ENCODE data around the gene TMEM229A. TPM values are rescaled to one million over a fixed set of nuclear protein-coding genes. Genes with fewer than 3 reads are reported as not detected.

TMEM229A gene
- total and polyA plus RNA-seq, 2 of the 8 experiments (the other 6 are each of a cell fraction or from before 2014, with no cell fraction given), result 0.33 to 0.54 TPM

DNA sequence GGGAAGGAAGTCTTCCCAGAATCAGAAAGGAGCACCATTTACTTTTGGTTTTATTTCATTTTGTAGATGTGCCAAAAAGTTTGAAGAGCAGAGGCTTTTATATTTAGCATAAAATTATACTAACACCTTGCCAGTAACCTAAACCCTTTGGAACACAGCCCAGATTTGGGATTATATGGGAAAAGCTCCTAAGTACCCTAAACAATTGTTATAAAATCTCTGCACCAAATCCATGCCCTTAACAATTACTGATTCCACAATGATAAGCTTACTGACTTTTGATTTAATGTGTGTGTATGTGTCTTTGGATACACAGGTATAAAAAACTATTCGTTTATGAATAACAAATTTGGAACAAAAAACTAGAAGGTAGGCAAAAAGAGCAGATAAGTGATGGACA lies 39.0 kb upstream of the TMEM229A start:
- WGBS, 2 experiments (ENCODE audit: extremely low coverage in 1 of 2, insufficient coverage in 1 of 2, insufficient read length in 1 of 2, insufficient replicate concordance in 2 of 2, low coverage in 1 of 2, low lambda C conversion rate in 2 of 2, missing lambda C conversion rate in 1 of 2), result 74% methylated on average over 1 of the region's 1 CpG; no CpG with 5 or more reads in 1 of the 2 experiments
- no peak overlapping the region for H3K4me2 ChIP-seq (ENCODE audit: insufficient read depth in 1 of 2, low read depth in 2 of 2, low read length in 2 of 2)
- H2AFZ ChIP-seq (ENCODE audit: low read length), result no peak overlapping the region
- no peak overlapping the region for H3K9ac ChIP-seq (replicated peaks in 1 of 4; ENCODE audit: extremely low read depth in 1 of 4, low read depth in 3 of 4, low read length in 3 of 4)
- FAIRE-seq, result no peak
- no peak overlapping the region for H3K14ac ChIP-seq (ENCODE audit: insufficient read length)
- no peaks in the 10 kb centered on the region for H4K20me1 ChIP-seq (replicated peaks in 1 of 2; ENCODE audit: control insufficient read depth in 1 of 2, insufficient read depth in 2 of 2, low read length in 2 of 2)
- H2BK5ac ChIP-seq (ENCODE audit: low read depth, low read length), result no peak overlapping the region
- no peak overlapping the region for H3K18ac ChIP-seq (ENCODE audit: extremely low read depth, low read length)
- no peak for DNase-seq (ENCODE audit: low read depth in 1 of 2, low spot score in 2 of 2)
- CTCF ChIA-PET (ENCODE audit: partially characterized antibody), result no interaction called here
- no peak overlapping the region for H4K5ac ChIP-seq (ENCODE audit: insufficient read length, low read depth, low read length)
- H3K4ac ChIP-seq (replicated peaks; ENCODE audit: insufficient read length, low read depth, low read length), result no peak overlapping the region
- H4K8ac ChIP-seq (ENCODE audit: extremely low read depth, insufficient read depth, low read length), result no peak overlapping the region
- no peaks in the 10 kb centered on the region for H3K23me2 ChIP-seq (ENCODE audit: low read depth, low read length)
- H3K79me1 ChIP-seq (ENCODE audit: low read depth, low read length), result no peaks in the 10 kb centered on the region
- H3K4me3 ChIP-seq (ENCODE audit: extremely low read depth in 1 of 4, insufficient read depth in 2 of 4, low read depth in 3 of 4, low read length in 4 of 4), result no peak overlapping the region
- no peak overlapping the region for H2BK120ac ChIP-seq (replicated peaks; ENCODE audit: low read depth, low read length)
- H4K91ac ChIP-seq (replicated peaks; ENCODE audit: insufficient read length, low read length), result no peak overlapping the region
- no peaks in the 10 kb centered on the region for H3K36me3 ChIP-seq (ENCODE audit: control insufficient read depth in 2 of 4, insufficient read depth in 4 of 4, low read length in 3 of 4)
- H3K4me1 ChIP-seq (replicated peaks in 1 of 4; ENCODE audit: control insufficient read depth in 3 of 4, insufficient read depth in 4 of 4, low read length in 3 of 4), result no peaks in the 10 kb centered on the region
- H2BK20ac ChIP-seq (ENCODE audit: low read length), result no peak overlapping the region
- no peak overlapping the region for H3K23ac ChIP-seq (ENCODE audit: insufficient read length)
- no peak overlapping the region for H2AK5ac ChIP-seq (ENCODE audit: low read depth, low read length)
- no peak overlapping the region for H2BK15ac ChIP-seq (ENCODE audit: low read length)
- POLR2A ChIA-PET (ENCODE audit: partially characterized antibody), result no interaction called here
- H3K9me3 ChIP-seq (ENCODE audit: insufficient read depth in 2 of 2, low read depth in 1 of 2, low read length in 1 of 2), result no peaks in the 10 kb centered on the region
- H3K56ac ChIP-seq (replicated peaks; ENCODE audit: insufficient read length, low read depth, low read length), result no peak overlapping the region
- H3K27ac ChIP-seq (ENCODE audit: low read depth, low read length), result no peak overlapping the region
- H3K79me2 ChIP-seq (ENCODE audit: control insufficient read depth in 1 of 2, insufficient read depth in 2 of 2, low read length in 2 of 2), result no peaks in the 10 kb centered on the region
- no peaks in the 10 kb centered on the region for H3K27me3 ChIP-seq (replicated peaks in 1 of 4; ENCODE audit: control insufficient read depth in 3 of 4, extremely low read depth in 1 of 4, insufficient read depth in 3 of 4, low read length in 3 of 4)
- H2BK12ac ChIP-seq (ENCODE audit: low read depth, low read length), result no peak overlapping the region
- TF ChIP-seq MAX (IDR thresholded peaks at IDR 0.05), result no peak
- no peak for TF ChIP-seq CHD2 (IDR thresholded peaks at IDR 0.05; ENCODE audit: low read length)
- TF ChIP-seq JUND (IDR thresholded peaks at IDR 0.05; ENCODE audit: low read length), result no peak
- no peak for TF ChIP-seq RAD21 (IDR thresholded peaks at IDR 0.05 in 1 of 2, conservative IDR thresholded peaks at IDR 0.05 in 1 of 2; ENCODE audit: low read depth in 2 of 2, low read length in 2 of 2)
- TF ChIP-seq ATF3 (IDR thresholded peaks at IDR 0.05; ENCODE audit: insufficient read depth, low read depth, low read length), result no peak
- no peak for TF ChIP-seq POLR2A (IDR thresholded peaks at IDR 0.05; ENCODE audit: control extremely low read depth in 1 of 2, low read depth in 2 of 2, low read length in 2 of 2)
- no peak for TF ChIP-seq TAF7 (optimal IDR thresholded peaks at IDR 0.05; ENCODE audit: borderline replicate concordance, low read depth, low read length)
- TF ChIP-seq CBX8 (IDR thresholded peaks at IDR 0.05; ENCODE audit: borderline replicate concordance, low read depth, low read length), result no peak
- no peak for TF ChIP-seq POLR2AphosphoS5 (IDR thresholded peaks at IDR 0.05; ENCODE audit: low read depth, low read length)
- TF ChIP-seq EZH2 (IDR thresholded peaks at IDR 0.05; ENCODE audit: low read depth, low read length, severe bottlenecking), result no peak
- no peak for TF ChIP-seq CTBP2 (IDR thresholded peaks at IDR 0.05; ENCODE audit: borderline replicate concordance, insufficient read depth, insufficient read length, low read length)
